ENCODE measurements around the gene CDH20.
A peak's percentile ranks its signal among the peaks of the same experiment; 100 is the strongest.

Gene CDH20

GRCh38 chr18:61333271-61333745 lies at the start of gene CDH20:
CDH20 (plus strand) TSS chr18:61333430.
- no peak for DNase-seq (ENCODE audit: low spot score)

- no peak for DNase-seq (ENCODE audit: low spot score)
Measured at GRCh38 chr18:61284039-61284438, 49.2 kb upstream of the CDH20 start.

GRCh38 chr18:61285777-61286176 lies 47.5 kb upstream of the CDH20 start:
- DNase-seq (ENCODE audit: low spot score) = no peak

GRCh38 chr18:61286867-61287266 lies 46.4 kb upstream of the CDH20 start:
- DNase-seq (ENCODE audit: low spot score) = no peak

GRCh38 chr18:61290616-61291015 lies 42.6 kb upstream of the CDH20 start:
- no peak for DNase-seq (ENCODE audit: low spot score)

GRCh38 chr18:61292280-61293035 lies 40.8 kb upstream of the CDH20 start:
- DNase-seq (ENCODE audit: low spot score) = no peak

GRCh38 chr18:61295153-61295552 lies 38.1 kb upstream of the CDH20 start:
- no peak for DNase-seq (ENCODE audit: low spot score)

- no peak for DNase-seq (ENCODE audit: low spot score)
Measured at GRCh38 chr18:61308004-61308403, 25.2 kb upstream of the CDH20 start.

GRCh38 chr18:61308795-61309393 lies 24.3 kb upstream of the CDH20 start:
- DNase-seq (ENCODE audit: low spot score) = peak; percentile 43

GRCh38 chr18:61322265-61322873 lies 10.9 kb upstream of the CDH20 start:
- DNase-seq (ENCODE audit: low spot score) = peak; percentile 27

- no peak for DNase-seq (ENCODE audit: low spot score)
Measured at GRCh38 chr18:61323951-61324350, 9.3 kb upstream of the CDH20 start.

- DNase-seq (ENCODE audit: low spot score) = no peak
Measured at GRCh38 chr18:61326407-61326806, 6.8 kb upstream of the CDH20 start.

- no peak for DNase-seq (ENCODE audit: low spot score)
Measured at GRCh38 chr18:61329398-61329797, 3.8 kb upstream of the CDH20 start.

GRCh38 chr18:61331051-61331450 lies 2.2 kb upstream of the CDH20 start:
- DNase-seq (ENCODE audit: low spot score) = no peak

GRCh38 chr18:61333746-61334490 lies 688 bp downstream of the CDH20 start:
- no peak for DNase-seq (ENCODE audit: low spot score)

- DNase-seq (ENCODE audit: low spot score) = no peak
Measured at GRCh38 chr18:61334491-61334850, 1.2 kb downstream of the CDH20 start.

GRCh38 chr18:61334951-61335683 lies 1.9 kb downstream of the CDH20 start:
- no peak for DNase-seq (ENCODE audit: low spot score)

- no peak for DNase-seq (ENCODE audit: low spot score)
Measured at GRCh38 chr18:61335684-61336555, 2.7 kb downstream of the CDH20 start.

GRCh38 chr18:61336766-61337165 lies 3.5 kb downstream of the CDH20 start:
- peak; percentile 30 for DNase-seq (ENCODE audit: low spot score)

GRCh38 chr18:61337527-61337926 lies 4.3 kb downstream of the CDH20 start:
- DNase-seq (ENCODE audit: low spot score) = no peak

- DNase-seq (ENCODE audit: low spot score) = no peak
Measured at GRCh38 chr18:61340148-61340547, 6.9 kb downstream of the CDH20 start.
